PFSK-1 (cell line): ENCODE data around the gene CTIF.

Experiments used
- POLR2AphosphoS5 ChIP-seq: IDR thresholded peaks from 2 replicates; pipeline ENCODE4 v1.6.1; 2012; ENCODE audit warnings: low read depth, mild to moderate bottlenecking, control low read depth, low read length, moderate library complexity
- SIN3A ChIP-seq: IDR thresholded peaks from 2 replicates; pipeline ENCODE4 v1.6.1; 2012; ENCODE audit warnings: mild to moderate bottlenecking, low read length, moderate library complexity, borderline replicate concordance; ENCODE audit not compliant: insufficient read depth
- TAF1 ChIP-seq: IDR thresholded peaks from 2 replicates; pipeline ENCODE4 v1.6.1; 2012; ENCODE audit warnings: low read length, control low read depth, borderline replicate concordance; ENCODE audit not compliant: insufficient read depth
- TF ChIP-seq, protein P1 (sequence below), 2 experiments: IDR thresholded peaks; 2 replicates each; pipeline versions ENCODE4 v1.6.1 to v1.8.0; 2011 to 2012; ENCODE audit warnings: low read depth in 2 of 2, low read length in 2 of 2, control low read depth in 1 of 2, inconsistent platforms in 1 of 2, mild to moderate bottlenecking in 1 of 2, moderate library complexity in 1 of 2; ENCODE audit not compliant: insufficient read depth in 1 of 2

DNA sequence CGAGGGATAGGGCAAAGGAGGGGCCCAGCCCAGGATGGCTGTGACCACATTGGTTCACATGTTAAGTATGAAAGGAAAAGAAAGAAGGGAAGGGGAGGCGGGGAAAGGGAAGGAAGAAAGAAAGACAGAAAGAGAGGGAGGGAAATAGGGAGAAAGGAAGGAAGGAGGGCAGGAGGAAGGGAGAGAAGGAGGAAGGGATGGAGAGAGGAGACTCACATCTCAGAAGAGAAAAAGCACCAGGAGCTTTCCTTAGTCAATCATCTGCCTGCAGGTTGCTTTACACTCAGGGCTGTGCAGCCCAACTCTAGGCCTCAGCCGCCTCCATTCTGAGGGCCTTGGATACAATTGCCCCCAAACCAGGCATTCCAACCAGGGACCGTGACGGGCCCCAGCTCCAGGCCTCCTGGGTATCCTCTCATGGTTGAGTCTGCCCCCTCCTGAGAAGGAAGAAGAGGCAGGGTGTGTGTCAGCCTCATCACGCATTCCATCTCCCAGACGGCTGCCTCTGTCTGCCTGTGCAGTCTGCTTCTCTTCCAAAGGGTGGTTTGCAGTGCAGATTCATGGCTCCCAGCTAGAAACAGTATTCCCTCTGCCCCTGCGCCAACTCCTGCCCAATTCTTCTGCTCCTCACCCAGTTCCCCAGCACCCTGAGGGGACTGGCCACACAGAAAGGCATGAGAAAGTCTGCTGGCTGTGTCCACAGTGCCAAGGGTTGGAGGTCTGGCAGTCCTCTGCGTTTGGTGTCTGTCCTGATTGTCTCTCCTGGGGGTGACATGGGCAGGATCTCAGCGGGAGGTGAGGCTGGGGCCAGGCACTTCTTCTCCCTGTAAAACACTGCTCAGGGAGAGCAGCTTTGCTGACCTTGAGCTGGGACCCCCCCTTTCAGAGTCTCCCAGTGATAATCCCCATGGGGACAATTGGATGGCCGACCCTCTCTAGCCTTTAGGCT lies 248.6 kb downstream of the CTIF start:
- TF ChIP-seq, protein P1, sequence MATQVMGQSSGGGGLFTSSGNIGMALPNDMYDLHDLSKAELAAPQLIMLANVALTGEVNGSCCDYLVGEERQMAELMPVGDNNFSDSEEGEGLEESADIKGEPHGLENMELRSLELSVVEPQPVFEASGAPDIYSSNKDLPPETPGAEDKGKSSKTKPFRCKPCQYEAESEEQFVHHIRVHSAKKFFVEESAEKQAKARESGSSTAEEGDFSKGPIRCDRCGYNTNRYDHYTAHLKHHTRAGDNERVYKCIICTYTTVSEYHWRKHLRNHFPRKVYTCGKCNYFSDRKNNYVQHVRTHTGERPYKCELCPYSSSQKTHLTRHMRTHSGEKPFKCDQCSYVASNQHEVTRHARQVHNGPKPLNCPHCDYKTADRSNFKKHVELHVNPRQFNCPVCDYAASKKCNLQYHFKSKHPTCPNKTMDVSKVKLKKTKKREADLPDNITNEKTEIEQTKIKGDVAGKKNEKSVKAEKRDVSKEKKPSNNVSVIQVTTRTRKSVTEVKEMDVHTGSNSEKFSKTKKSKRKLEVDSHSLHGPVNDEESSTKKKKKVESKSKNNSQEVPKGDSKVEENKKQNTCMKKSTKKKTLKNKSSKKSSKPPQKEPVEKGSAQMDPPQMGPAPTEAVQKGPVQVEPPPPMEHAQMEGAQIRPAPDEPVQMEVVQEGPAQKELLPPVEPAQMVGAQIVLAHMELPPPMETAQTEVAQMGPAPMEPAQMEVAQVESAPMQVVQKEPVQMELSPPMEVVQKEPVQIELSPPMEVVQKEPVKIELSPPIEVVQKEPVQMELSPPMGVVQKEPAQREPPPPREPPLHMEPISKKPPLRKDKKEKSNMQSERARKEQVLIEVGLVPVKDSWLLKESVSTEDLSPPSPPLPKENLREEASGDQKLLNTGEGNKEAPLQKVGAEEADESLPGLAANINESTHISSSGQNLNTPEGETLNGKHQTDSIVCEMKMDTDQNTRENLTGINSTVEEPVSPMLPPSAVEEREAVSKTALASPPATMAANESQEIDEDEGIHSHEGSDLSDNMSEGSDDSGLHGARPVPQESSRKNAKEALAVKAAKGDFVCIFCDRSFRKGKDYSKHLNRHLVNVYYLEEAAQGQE (IDR thresholded peaks at IDR 0.05; ENCODE audit: insufficient read depth in 1 of 2, low read depth in 2 of 2, low read length in 2 of 2) = no peak
- TF ChIP-seq POLR2AphosphoS5 (no peak), TAF1 (no peak), SIN3A (no peak)
